Measurements from ENCODE around the gene NEURL1B.

GRCh38 chr5:172712610-172713009 is 71.5 kb downstream of the NEURL1B start:
- no peak for TF ChIP-seq EZH2 (IDR thresholded peaks at IDR 0.05; ENCODE audit: low read length)
- TF ChIP-seq CTCF (optimal IDR thresholded peaks at IDR 0.05 in 1 of 3, IDR thresholded peaks at IDR 0.05 in 1 of 3, conservative IDR thresholded peaks at IDR 0.05 in 1 of 3; ENCODE audit: extremely low read depth in 1 of 3, insufficient read depth in 2 of 3, low read length in 3 of 3), result no peak

Data from keratinocyte (primary cell).